Fibroblast of lung (primary cell): Measurements from ENCODE around the gene MYL10.

ENCODE experiments used
- EZH2 ChIP-seq: IDR thresholded peaks from 2 replicates; pipeline ENCODE4 v1.5.1; 2012; ENCODE audit warnings: low read length, control low read depth, mild to moderate bottlenecking; ENCODE audit errors: missing control alignments
- TF ChIP-seq, protein P1 (sequence below), 2 donors: IDR thresholded peaks in 1 of 2; conservative IDR thresholded peaks in 1 of 2; 1 replicate in 1 of 2; 2 replicates in 1 of 2; pipeline ENCODE4 v1.5.1; 2011 to 2012; ENCODE audit warnings: low read length in 2 of 2, control low read depth in 1 of 2, inconsistent platforms in 1 of 2, low read depth in 1 of 2, mild to moderate bottlenecking in 1 of 2

DNA sequence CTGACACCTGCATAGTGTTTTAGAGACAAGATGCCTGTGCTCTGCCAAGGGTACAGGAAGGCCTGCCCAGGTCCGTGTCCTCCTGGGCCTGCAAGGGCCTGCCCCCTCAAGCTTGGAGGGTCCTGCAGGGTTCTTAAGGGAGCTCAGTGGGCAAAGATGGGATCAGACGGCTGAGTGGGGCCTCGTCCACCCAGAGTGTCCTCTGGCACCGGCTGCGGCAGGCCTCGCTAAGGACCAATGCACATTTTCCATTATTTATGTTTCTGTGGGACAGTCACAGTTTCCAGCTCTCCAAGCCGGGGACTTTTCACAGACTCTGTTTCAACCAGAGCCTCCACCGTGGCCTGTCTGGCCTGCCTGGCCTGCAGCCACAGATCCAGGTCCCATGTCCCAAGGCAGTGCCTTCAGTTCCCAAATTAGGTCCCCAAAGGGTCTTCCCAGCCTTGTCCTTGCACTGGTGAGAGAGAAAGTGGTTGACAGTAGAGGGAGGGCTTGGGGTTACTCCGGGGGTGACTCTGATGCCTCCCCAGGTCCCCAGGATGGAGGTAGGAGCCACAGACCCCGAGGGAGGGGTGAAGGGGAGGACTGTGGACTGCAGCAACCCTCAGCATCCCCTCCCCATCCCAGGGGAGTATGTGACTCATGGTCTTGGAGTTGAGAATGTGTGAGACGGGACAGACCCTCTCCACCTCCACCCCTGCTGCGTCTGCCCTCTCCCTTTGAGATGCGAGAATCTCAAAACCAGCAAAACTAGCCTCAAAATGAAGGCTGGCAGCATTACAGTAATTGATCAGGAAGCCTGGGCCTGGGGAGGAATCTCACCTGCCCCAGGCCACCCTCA, 14.8 kb downstream of the MYL10 start:
- TF ChIP-seq, protein P1, sequence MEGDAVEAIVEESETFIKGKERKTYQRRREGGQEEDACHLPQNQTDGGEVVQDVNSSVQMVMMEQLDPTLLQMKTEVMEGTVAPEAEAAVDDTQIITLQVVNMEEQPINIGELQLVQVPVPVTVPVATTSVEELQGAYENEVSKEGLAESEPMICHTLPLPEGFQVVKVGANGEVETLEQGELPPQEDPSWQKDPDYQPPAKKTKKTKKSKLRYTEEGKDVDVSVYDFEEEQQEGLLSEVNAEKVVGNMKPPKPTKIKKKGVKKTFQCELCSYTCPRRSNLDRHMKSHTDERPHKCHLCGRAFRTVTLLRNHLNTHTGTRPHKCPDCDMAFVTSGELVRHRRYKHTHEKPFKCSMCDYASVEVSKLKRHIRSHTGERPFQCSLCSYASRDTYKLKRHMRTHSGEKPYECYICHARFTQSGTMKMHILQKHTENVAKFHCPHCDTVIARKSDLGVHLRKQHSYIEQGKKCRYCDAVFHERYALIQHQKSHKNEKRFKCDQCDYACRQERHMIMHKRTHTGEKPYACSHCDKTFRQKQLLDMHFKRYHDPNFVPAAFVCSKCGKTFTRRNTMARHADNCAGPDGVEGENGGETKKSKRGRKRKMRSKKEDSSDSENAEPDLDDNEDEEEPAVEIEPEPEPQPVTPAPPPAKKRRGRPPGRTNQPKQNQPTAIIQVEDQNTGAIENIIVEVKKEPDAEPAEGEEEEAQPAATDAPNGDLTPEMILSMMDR (conservative IDR thresholded peaks at IDR 0.05 in 1 of 2, IDR thresholded peaks at IDR 0.05 in 1 of 2; ENCODE audit: low read depth in 1 of 2, low read length in 2 of 2), result no peak
- no peak for TF ChIP-seq EZH2
